ENCODE data around the gene SNX20.

SNX20 gene

DNA sequence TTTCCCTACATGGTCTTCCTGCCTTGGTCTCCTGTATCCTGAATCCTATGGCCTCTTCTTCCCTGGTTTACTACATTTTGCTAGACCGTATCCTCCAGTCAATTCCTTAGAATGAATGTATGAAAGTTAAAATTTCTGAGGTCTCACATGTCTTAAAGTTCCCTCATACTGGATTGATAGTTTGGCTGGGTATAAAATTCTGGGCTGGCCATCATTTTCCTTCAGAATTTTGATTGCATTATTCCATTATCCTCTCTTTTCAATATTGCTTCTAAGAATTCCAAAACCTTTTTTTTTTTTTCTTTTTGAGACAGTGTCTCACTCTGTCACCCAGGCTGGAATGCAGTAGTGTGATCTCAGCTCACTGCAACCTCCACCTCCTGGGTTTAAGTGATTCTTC is 23.1 kb upstream of the SNX20 start:
- no peak for DNase-seq

DNA sequence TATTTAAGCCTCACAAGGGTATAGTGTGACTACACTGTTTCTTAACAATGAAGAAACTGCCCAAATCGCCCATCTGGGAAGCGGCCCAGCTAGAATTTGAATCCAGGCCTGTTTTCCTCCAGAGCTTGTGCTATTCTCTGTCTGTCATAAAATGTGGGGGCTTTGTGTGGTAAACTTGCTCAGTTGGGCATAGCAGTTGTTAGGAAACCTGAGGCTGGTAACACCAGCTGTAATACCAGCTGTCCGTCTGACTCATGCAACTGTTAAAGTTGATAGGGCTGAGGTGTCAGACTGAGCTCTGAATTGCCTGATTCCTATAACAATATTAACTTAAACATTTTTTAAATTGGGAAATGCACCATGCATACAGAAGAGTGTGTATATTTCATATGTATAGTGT is 21.6 kb upstream of the SNX20 start:
- no peak for DNase-seq

DNA sequence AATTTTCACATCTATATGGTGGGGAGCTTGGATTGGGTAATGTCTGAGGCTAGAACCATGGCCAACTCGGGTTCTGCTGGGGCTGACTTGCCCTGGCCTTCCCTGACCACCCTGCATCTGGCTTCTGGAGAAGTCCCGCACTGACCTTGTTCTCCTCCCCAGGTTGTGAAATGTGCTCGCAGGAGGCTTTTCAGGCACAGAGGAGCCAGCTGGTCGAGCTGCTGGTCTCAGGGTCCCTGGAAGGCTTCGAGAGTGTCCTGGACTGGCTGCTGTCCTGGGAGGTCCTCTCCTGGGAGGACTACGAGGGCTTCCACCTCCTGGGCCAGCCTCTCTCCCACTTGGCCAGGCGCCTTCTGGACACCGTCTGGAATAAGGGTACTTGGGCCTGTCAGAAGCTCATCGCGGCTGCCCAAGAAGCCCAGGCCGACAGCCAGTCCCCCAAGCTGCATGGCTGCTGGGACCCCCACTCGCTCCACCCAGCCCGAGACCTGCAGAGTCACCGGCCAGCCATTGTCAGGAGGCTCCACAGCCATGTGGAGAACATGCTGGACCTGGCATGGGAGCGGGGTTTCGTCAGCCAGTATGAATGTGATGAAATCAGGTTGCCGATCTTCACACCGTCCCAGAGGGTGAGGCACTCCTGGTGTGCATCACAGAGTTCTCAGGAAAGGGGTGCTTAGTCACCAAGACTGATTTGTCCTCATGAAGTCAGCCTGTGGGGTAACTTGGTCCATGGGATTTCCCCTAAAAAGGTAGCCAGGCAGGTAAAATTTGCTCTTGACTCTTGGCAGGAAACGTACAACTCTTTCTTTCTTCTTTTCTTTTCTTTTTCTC is 18.4 kb upstream of the SNX20 start:
- no peak for DNase-seq

DNA sequence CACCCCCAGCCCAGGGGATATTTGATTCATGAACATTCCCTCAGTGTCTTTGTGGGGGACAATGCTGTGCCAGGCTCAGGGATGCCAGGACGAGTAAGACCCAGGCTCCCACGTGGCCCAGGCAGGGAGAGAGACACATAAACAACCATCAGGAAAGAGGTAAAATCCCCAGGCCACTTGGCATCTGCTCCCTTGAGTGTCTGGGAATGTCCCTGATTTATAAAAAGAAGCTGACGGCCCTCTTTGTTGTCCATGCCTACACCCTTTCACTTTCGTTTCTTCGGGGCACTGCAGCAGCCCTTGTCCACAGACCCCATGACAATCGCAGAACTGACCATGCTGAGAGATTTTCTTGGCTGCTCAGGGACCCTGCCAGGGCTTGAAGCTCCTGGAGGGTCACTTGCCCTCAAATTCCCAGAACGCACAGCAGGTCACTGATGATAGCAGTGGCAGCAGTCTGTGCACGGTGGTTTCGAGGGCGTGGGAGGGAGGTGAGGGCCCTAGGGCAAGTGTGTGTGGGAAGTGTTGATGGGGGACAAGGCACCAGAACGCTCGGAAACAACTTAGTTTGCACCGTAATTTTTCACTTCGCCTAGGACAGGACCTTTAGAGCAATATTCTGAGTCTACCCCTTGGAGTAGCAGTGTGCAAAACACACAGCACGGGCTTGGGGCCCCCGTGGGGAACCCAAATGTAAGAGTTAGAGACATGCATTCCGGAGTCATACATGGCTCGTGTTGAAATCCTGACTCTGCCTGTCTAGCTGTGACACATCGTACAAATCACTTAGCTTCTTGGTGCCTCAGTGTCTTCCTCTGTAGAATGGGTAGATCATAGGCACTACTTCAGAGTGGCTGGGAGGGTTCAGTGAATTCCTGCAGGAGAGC is 17.0 kb upstream of the SNX20 start:
- DNase-seq: no peak

- DNase-seq: no peak
Measured at GRCh38 chr16:50697421-50697715, 16.3 kb upstream of the SNX20 start.

DNA sequence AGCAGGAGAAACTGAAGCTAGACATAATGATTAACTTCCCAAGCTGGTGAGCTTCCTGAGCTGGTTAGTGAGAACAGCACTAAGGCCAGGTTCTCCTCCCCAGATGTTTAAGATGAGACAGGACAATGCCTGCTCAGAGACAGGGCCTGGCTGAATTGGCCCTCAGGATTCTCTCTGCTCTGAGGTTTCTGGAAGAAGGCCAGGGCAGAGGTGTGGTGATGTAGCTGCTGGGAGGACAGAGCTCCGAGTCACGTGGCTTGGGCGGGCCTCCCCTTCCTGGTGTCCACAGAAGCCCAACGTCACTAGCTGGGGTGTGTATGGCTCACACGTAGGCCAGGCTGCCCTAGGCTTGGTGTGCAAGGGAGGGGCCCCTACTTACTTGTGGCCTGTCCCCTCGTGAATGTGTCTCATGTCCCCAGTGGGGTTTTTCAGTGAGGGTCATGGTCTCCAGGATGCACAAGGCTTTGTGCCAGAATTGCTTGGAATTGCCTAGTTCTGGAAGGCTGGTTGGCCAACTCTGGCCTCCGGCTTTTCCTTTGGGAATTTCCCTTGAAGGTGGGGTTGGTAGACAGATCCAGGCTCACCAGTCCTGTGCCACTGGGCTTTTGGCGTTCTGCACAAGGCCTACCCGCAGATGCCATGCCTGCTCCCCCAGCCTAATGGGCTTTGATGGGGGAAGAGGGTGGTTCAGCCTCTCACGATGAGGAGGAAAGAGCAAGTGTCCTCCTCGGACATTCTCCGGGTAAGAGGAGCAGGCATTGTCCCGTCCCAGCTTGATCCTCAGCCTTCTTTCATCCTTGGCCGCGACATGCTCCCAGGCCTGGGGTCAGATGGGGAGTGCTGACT is 15.7 kb upstream of the SNX20 start:
- no peak for DNase-seq

- no peak for DNase-seq
Measured at GRCh38 chr16:50696126-50696525, 15.0 kb upstream of the SNX20 start.

DNA sequence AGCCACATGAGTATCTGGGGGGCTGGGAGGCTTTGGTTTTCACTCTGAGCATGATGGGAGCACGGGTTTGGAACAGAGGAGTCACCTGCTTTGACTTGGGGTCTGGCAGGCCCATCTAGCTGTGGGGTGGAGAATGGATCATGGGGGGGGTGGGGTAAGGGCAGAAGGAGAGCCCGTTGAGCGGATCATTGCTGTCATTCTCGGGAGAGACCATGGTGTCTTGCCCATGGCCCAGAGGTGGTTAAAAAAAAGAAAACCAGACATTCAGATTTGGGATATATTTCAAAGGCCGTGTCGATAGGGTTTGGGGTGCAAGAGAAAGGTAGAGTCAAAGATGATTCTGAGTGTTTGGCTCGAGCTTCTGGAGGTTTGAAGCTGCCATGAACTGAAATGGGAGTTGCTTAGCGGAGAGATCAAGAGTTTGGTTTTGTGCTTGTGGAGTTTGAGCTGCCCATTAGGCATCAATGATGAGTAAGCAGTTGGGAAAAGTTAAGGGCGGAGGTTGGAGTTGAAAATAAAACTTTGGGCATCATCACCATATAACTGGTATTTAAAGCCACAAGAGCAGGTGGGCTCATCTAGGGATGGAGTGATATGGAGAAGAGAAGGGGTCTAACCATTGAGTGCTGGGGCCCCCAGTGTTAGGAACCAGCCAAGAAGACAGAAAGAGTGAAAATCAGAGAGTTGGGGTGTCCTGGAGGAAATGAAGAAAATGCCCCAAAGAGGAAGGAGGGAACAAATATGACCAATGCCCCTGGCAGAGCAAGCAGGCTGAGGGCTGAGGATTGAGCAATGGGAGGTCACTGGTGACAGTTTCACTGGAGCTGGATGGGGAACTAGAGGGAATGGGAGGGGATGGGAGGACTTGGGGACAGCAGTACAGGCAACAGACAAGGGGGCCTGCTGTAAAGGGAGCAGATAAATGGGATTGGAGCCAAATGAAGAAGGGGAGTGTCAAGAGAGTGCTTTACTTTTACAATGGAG is 14.2 kb upstream of the SNX20 start:
- no peak for DNase-seq

GRCh38 chr16:50694206-50694605 is 13.1 kb upstream of the SNX20 start:
- no peak for DNase-seq

GRCh38 chr16:50692999-50693781 is 12.1 kb upstream of the SNX20 start, which contains the start of gene NOD2:
Gene NOD2 (plus strand): TSS chr16:50693606. CDS start chr16:50699496, 5,890 bp downstream.
- no peak for DNase-seq

- DNase-seq: no peak
Measured at GRCh38 chr16:50692644-50692998, 11.5 kb upstream of the SNX20 start.

DNA sequence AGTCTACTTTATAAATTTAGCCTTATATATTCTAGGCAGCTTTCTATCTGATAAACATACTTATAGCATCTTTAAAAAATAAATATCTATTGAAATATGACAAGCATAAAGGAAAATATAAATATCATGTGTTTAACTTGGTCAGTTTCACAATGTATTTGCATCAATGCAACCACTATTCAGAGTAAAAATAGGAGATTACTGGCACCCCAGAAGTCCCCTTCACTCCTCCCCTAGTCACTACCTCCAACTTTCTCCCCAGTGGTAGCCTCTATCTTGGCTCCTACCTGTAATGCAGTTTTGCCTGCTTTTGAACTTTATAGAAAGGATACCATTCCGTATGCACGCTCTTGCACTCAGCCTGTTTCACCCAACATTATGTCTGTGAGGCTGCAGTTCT is 9.1 kb upstream of the SNX20 start:
- DNase-seq: no peak

GRCh38 chr16:50688867-50689266 is 7.8 kb upstream of the SNX20 start:
- no peak for DNase-seq

DNA sequence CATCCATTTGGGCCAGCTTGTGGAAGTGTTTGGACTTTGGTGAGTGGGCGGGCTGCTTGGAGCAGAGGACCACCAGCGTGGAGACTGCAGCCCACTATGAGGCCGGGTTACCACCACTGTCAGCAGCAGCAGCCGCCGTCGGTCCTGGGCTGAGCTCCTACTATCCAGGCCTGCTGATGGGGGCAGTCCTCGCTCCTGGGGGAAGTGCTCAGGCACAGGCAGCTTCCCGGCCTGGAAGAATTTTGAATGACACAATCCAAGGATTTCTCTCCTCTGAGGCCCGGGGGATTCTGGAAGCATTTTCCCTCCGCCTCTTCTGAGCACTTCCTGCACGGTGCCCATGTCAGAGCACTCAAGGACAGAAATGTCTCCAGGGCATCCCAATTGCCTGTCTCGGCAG is 7.0 kb upstream of the SNX20 start:
- DNase-seq: no peak

GRCh38 chr16:50685462-50686063 is 4.5 kb upstream of the SNX20 start:
- no peak for DNase-seq

- no peak for DNase-seq
Measured at GRCh38 chr16:50684823-50685461, 3.8 kb upstream of the SNX20 start.

- no peak for DNase-seq
Measured at GRCh38 chr16:50683689-50684374, 2.7 kb upstream of the SNX20 start.

DNA sequence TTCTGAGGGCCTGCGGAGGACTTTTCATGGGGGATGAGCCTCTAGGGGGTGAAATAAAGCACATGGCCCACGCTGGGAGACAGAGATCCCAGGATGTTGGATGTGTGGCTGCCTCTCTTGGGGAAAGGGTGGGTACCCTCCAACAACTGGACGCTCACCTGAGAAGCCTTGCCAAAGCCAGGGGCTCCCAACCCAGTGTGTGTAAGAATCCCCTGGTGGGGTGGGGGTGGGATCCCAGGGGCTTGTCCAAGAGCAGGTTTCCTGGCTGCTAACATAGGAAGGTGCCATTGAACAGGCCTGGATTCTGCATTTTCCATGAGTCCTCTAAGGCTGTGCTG is 587 bp downstream of the SNX20 start:
- DNase-seq: no peak

DNA sequence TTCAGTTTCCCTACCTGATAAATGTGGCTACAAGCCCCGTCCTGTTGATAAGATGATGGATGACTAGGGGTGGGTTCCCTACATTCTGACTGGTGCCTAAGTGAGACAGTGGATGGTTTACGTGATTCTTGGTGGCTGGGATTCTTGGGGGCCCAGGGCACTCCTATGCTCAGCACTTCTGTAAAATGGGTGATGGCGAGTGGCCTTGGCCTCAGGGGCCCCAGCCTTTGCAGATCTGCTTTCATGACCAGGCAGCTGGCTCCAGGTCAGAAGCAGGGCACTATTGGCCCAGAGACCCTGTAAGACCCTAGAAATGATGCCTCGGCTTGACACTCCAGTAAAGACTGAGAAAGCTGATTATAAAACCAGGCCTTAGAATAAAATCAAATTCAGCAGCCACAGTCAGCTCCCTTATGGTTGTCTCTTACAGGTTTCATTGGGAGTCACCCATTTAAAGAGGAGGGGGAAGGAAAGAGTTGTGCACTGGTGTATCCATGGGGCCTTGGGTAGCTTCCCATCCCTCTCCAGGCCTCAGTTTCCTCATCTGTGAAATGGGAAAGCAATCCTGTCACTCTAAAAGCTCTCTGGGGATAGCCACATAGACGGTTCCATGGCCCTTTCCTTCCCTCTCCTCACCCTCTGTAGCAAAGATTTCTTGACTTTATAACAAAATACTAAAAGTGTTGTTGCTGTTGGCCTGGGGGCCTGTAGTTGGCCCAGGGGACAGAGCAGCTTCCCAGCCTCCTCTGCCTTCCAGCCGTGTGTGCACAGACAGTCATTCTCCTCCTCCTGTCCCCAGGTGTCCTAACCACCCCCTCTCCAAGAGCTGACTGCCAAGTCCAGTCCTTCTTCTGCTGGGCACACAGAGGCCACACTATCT is 1.2 kb downstream of the SNX20 start:
- DNase-seq: no peak
